Measurements from ENCODE around the gene FIGNL2.

FIGNL2 gene

DNA sequence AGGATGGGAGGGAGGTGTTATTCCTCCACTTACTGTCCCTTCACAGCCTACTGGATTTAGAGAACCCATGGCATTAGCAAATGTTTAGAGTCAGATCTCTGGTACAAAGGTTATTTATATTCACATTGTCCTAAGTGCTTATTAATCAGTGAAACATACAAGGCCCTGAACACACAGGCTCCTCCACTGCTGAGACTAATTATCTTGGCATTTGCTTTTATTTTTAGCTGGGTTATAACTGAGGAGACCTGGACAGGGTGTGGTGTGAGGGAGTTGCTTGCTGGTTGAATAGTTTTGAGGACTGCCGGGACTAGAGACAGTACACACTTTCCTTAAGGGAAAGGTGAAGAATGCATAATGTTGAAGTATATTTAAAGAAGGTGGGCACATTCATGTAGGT is 77.5 kb downstream of the FIGNL2 start:
- H3K4me3 ChIP-seq (ENCODE audit: low read depth, low read length) = no peak overlapping the region
- no peaks in the 10 kb centered on the region for H3K27me3 ChIP-seq (ENCODE audit: control insufficient read depth, insufficient read depth, low read length)
- no peak overlapping the region for H2AFZ ChIP-seq
- no peak overlapping the region for H3K9ac ChIP-seq
- H3K79me2 ChIP-seq = no peaks in the 10 kb centered on the region
- TF ChIP-seq, protein P1, sequence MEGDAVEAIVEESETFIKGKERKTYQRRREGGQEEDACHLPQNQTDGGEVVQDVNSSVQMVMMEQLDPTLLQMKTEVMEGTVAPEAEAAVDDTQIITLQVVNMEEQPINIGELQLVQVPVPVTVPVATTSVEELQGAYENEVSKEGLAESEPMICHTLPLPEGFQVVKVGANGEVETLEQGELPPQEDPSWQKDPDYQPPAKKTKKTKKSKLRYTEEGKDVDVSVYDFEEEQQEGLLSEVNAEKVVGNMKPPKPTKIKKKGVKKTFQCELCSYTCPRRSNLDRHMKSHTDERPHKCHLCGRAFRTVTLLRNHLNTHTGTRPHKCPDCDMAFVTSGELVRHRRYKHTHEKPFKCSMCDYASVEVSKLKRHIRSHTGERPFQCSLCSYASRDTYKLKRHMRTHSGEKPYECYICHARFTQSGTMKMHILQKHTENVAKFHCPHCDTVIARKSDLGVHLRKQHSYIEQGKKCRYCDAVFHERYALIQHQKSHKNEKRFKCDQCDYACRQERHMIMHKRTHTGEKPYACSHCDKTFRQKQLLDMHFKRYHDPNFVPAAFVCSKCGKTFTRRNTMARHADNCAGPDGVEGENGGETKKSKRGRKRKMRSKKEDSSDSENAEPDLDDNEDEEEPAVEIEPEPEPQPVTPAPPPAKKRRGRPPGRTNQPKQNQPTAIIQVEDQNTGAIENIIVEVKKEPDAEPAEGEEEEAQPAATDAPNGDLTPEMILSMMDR (IDR thresholded peaks at IDR 0.05) = no peak
- H3K9me3 ChIP-seq (ENCODE audit: control insufficient read depth, low read length) = no peaks in the 10 kb centered on the region
- H3K36me3 ChIP-seq (ENCODE audit: control insufficient read depth, insufficient read depth, low read length) = no peaks in the 10 kb centered on the region
- H3K27ac ChIP-seq = no peak overlapping the region
- no peaks in the 10 kb centered on the region for H3K4me1 ChIP-seq
- H3K4me2 ChIP-seq (ENCODE audit: low read length) = no peak overlapping the region

Measured in parathyroid adenoma (tissue), 2 donors.